CD4-positive, alpha-beta memory T cell (primary cell): ENCODE measurements around the gene C16orf95. TPM values are rescaled to one million over a fixed set of nuclear protein-coding genes. Genes with fewer than 3 reads are reported as not detected.

Experiments
- CTCF ChIA-PET: fragments of 350-600 bp; sonication (Branson Sonifier 250); formaldehyde crosslinking; loops from one replicate; lab custom pipeline; 2021; ENCODE audit warnings: inconsistent platforms; ENCODE audit not compliant: partially characterized antibody; lab: Charles Lee
- POLR2A ChIA-PET: fragments of 350-600 bp; sonication (Branson Sonifier 250); formaldehyde crosslinking; loops from one replicate; lab custom pipeline; 2021; ENCODE audit not compliant: partially characterized antibody; lab: Charles Lee
- DNase-seq, 5 donors: peaks; one replicate each; pipeline versions ENCODE4 v3.0.0 to v3.0.0-alpha.2; 2020 to 2022; ENCODE audit warnings: mixed read lengths in 1 of 5
- H3K27ac ChIP-seq: one replicate; pipeline ENCODE4 v1.7.0; 2013; ENCODE audit warnings: low read depth, low read length
- H3K27me3 ChIP-seq: 2 replicates; pipeline ENCODE4 v1.7.0; 2013; ENCODE audit warnings: mild to moderate bottlenecking, low read length, moderate library complexity; ENCODE audit not compliant: insufficient read depth
- H3K36me3 ChIP-seq: 2 replicates; pipeline ENCODE4 v1.7.0; 2013; ENCODE audit warnings: mild to moderate bottlenecking, low read length, moderate library complexity; ENCODE audit not compliant: insufficient read depth
- H3K4me1 ChIP-seq: 2 replicates; pipeline ENCODE4 v1.7.0; 2013; ENCODE audit warnings: mild to moderate bottlenecking, low read length, moderate library complexity; ENCODE audit not compliant: insufficient read depth
- H3K4me3 ChIP-seq, 2 donors: one replicate each; pipeline ENCODE4 v1.7.0; 2013; ENCODE audit warnings: low read length in 2 of 2, mild to moderate bottlenecking in 1 of 2
- H3K9me3 ChIP-seq, 2 donors: one replicate each; pipeline ENCODE4 v1.7.0; 2013; ENCODE audit warnings: low read length in 2 of 2, control low read depth in 1 of 2; ENCODE audit not compliant: control insufficient read depth in 1 of 2
- H3K27ac Mint-ChIP-seq, 7 donors: one replicate each; pipeline ENCODE4 v1.8.0; 2020 to 2021; ENCODE audit warnings: mixed read lengths in 7 of 7, mild to moderate bottlenecking in 6 of 7, inconsistent platforms in 3 of 7, moderate library complexity in 3 of 7
- H3K27me3 Mint-ChIP-seq, 2 donors: one replicate each; pipeline ENCODE4 v1.8.0; 2020 to 2021; ENCODE audit warnings: mixed read lengths in 2 of 2
- H3K36me3 Mint-ChIP-seq, 2 donors: one replicate each; pipeline ENCODE4 v1.8.0; 2020 to 2021; ENCODE audit warnings: mixed read lengths in 2 of 2, inconsistent platforms in 1 of 2, mild to moderate bottlenecking in 1 of 2
- H3K4me1 Mint-ChIP-seq, 4 donors: one replicate each; pipeline ENCODE4 v1.8.0; 2020 to 2021; ENCODE audit warnings: mixed read lengths in 4 of 4, mild to moderate bottlenecking in 1 of 4
- H3K4me3 Mint-ChIP-seq, 8 donors: one replicate each; pipeline ENCODE4 v1.8.0; 2020 to 2021; ENCODE audit warnings: mixed read lengths in 8 of 8, mild to moderate bottlenecking in 7 of 8, moderate library complexity in 6 of 8, inconsistent platforms in 3 of 8
- H3K9me3 Mint-ChIP-seq, 8 donors: one replicate each; pipeline ENCODE4 v1.8.0; 2020 to 2021; ENCODE audit warnings: mixed read lengths in 8 of 8, mild to moderate bottlenecking in 5 of 8, inconsistent platforms in 3 of 8, moderate library complexity in 1 of 8
- intact Hi-C: fragments of 100-400 bp; cut with micrococcal nuclease; formaldehyde crosslinking; loops from one replicate; pipeline ENCODE4 v1.15.1; 2023
- polyA plus RNA-seq, 2 donors: library from polyadenylated mRNA; unstranded; fragments of 300-500 nt; fragmentation: Illumina TruSeq; gene quantifications; one replicate each; pipeline ENCODE4 v1.2.3, GENCODE V29; 2021
- total RNA-seq, 2 experiments: library from RNA; stranded (reverse); gene quantifications; one replicate each; pipeline ENCODE4 v1.2.3, GENCODE V29; 2021

C16orf95 gene
- total and polyA plus RNA-seq, 4 experiments from 2014 or later, result 1.4 to 2.4 (median 1.6) TPM

DNA sequence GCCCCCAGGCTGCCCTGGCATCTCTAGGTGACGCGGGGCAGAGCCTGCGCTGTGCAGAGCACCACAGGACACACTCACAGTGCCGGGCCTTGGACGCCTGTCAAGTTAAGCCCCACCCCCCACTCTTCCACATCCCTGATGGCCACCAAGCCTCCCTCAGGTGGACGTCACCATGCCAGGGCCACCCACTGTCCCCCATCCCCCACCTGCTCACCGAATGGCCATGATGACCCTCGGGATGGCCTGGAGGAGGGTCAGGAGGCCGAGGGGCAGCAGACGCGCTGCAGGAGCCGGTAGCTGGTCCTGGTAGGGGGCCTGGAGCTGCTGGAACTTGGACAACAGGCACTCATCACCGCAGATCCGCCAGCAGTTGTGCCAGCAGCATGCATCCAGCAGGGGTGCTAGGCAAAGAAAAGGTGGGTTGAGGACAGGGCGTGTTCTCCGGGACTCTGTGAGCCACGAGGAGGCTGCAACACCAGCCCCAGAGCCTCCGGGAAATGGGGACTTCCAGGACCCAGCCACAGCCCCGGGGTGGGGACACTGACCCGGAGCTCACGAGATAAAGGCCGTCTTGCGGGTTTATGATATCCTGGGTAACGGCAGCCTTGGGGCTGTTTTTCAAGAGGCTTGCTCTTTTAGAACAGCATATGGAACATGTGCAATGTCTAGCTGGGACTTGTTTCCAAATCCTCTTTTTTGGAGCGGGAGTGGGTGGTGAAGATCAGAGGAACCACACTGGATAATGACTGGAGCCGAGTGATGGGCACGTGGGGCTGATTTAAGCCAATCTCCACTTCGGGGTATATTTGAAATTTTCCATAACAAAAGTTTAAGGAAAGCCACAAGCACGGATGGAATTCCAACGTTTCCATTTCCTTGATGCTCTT, 11.4 kb downstream of the C16orf95 start:
- POLR2A ChIA-PET, result no interaction called here
- Histone ChIP-seq H3K9me3 (no peaks in the 10 kb centered on the region), H3K4me3 (no peak overlapping the region), H3K36me3 (no peaks in the 10 kb centered on the region), H3K27ac (no peak overlapping the region), H3K27me3 (no peaks in the 10 kb centered on the region), H3K4me1 (peaks cover 12% of the 10 kb centered on the region)
- Mint-ChIP-seq H3K27ac (peak overlapping the region in 1 of 7 donors; percentile 53), H3K4me3 (no peak overlapping the region), H3K4me1 (peaks cover 4 to 8% (median 5%) of the 10 kb centered on the region in 4 donors), H3K36me3 (peaks cover 0 to 6% of the 10 kb centered on the region in 2 donors), H3K9me3 (peaks cover 0 to 5% (median 3%) of the 10 kb centered on the region in 8 donors), H3K27me3 (no peaks in the 10 kb centered on the region)
- DNase-seq, result no peak
- CTCF ChIA-PET, result no interaction called here
- intact Hi-C loops, result no loop called here

GRCh38 chr16:87304951-87305350, 12.2 kb downstream of the C16orf95 start:
- ChIA-PET CTCF (no interaction called here), POLR2A (no interaction called here)
- Mint-ChIP-seq H3K4me3 (no peak overlapping the region), H3K4me1 (peaks cover 4 to 8% (median 6%) of the 10 kb centered on the region in 4 donors), H3K9me3 (peaks cover 0 to 5% (median 3%) of the 10 kb centered on the region in 8 donors), H3K27ac (peak overlapping the region in 1 of 7 donors; percentile 24), H3K27me3 (no peaks in the 10 kb centered on the region), H3K36me3 (peaks cover 0 to 6% of the 10 kb centered on the region in 2 donors)
- Histone ChIP-seq H3K36me3 (no peaks in the 10 kb centered on the region), H3K27me3 (no peaks in the 10 kb centered on the region), H3K4me3 (no peak overlapping the region), H3K4me1 (peaks cover 12% of the 10 kb centered on the region), H3K27ac (no peak overlapping the region), H3K9me3 (no peaks in the 10 kb centered on the region)
- no peak for DNase-seq
- intact Hi-C loops, result no loop called here

- no peak overlapping the region for H3K4me3 ChIP-seq
- CTCF ChIA-PET, result no interaction called here
- peak overlapping the region in 1 of 7 donors; percentile 32 for H3K27ac Mint-ChIP-seq
- no peak overlapping the region for H3K4me3 Mint-ChIP-seq
- H3K27ac ChIP-seq, result no peak overlapping the region
- no peaks in the 10 kb centered on the region for H3K27me3 Mint-ChIP-seq
- H3K4me1 ChIP-seq, result peaks cover 12% of the 10 kb centered on the region
- no peaks in the 10 kb centered on the region for H3K27me3 ChIP-seq
- peaks cover 0 to 5% (median 3%) of the 10 kb centered on the region in 8 donors for H3K9me3 Mint-ChIP-seq
- peaks cover 0 to 6% of the 10 kb centered on the region in 2 donors for H3K36me3 Mint-ChIP-seq
- no peaks in the 10 kb centered on the region for H3K9me3 ChIP-seq
- DNase-seq, result no peak
- POLR2A ChIA-PET, result no interaction called here
- no peaks in the 10 kb centered on the region for H3K36me3 ChIP-seq
- H3K4me1 Mint-ChIP-seq, result peaks cover 4 to 8% (median 6%) of the 10 kb centered on the region in 4 donors
- intact Hi-C loops, result no loop called here
Measured at GRCh38 chr16:87303962-87304521, 13.2 kb downstream of the C16orf95 start.

DNA sequence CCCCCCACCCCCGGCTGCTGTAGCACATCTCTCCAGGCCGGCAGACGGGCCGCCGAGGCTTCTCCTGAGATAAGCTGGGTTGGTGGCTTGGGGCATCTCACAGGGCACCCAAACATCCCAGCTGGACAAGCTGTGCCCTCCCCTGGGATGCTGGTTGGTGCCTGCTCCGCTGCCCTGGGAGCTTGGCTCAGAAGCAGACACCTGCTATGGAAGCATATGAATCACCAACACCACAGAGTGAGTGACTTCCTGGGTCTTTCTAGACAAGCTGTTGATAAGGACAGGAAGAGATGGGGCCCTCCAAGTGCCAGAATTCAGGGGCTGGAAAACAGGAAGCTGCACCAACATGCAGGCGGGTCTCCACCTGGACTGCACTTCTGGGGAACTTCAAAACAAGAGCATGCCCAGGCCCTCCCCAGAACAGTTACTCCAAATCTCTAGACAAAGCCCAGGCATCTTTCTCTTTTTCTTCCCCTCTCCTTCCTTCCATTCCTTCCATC, 13.7 kb downstream of the C16orf95 start:
- no peak overlapping the region for H3K4me3 Mint-ChIP-seq
- H3K9me3 Mint-ChIP-seq, result peaks cover 0 to 2% (median 0%) of the 10 kb centered on the region in 8 donors
- H3K4me1 Mint-ChIP-seq, result peaks cover 4 to 8% (median 7%) of the 10 kb centered on the region in 4 donors
- CTCF ChIA-PET, result no interaction called here
- Histone ChIP-seq H3K4me3 (no peak overlapping the region), H3K27ac (no peak overlapping the region), H3K27me3 (no peaks in the 10 kb centered on the region), H3K9me3 (no peaks in the 10 kb centered on the region), H3K4me1 (peaks cover 12% of the 10 kb centered on the region), H3K36me3 (no peaks in the 10 kb centered on the region)
- peak overlapping the region in 2 of 7 donors; percentile 10 to 32 for H3K27ac Mint-ChIP-seq
- intact Hi-C loops, result no loop called here
- DNase-seq, result no peak
- H3K27me3 Mint-ChIP-seq, result no peaks in the 10 kb centered on the region
- POLR2A ChIA-PET, result no interaction called here
- H3K36me3 Mint-ChIP-seq, result peaks cover 0 to under 1% of the 10 kb centered on the region in 2 donors

- Histone ChIP-seq H3K27ac (no peak overlapping the region), H3K4me1 (peaks cover 12% of the 10 kb centered on the region), H3K4me3 (no peak overlapping the region), H3K27me3 (no peaks in the 10 kb centered on the region), H3K9me3 (no peaks in the 10 kb centered on the region), H3K36me3 (no peaks in the 10 kb centered on the region)
- POLR2A ChIA-PET, result no interaction called here
- Mint-ChIP-seq H3K9me3 (no peaks in the 10 kb centered on the region), H3K27me3 (no peaks in the 10 kb centered on the region), H3K4me3 (no peak overlapping the region), H3K4me1 (peaks cover 8 to 15% (median 10%) of the 10 kb centered on the region in 4 donors), H3K27ac (no peak overlapping the region), H3K36me3 (no peaks in the 10 kb centered on the region)
- CTCF ChIA-PET, result interaction anchor here (1.7 kb wide), 1 partner anchor 9 kb away, joined by 5 read pairs; no protein-coding TSS in a partner anchor
- intact Hi-C loops, result loop anchor here (5.0 kb wide), 1 partner anchor 737 kb away; no protein-coding TSS in a partner anchor
- DNase-seq, result no peak
Measured at GRCh38 chr16:87298857-87299465, 18.2 kb downstream of the C16orf95 start.

DNA sequence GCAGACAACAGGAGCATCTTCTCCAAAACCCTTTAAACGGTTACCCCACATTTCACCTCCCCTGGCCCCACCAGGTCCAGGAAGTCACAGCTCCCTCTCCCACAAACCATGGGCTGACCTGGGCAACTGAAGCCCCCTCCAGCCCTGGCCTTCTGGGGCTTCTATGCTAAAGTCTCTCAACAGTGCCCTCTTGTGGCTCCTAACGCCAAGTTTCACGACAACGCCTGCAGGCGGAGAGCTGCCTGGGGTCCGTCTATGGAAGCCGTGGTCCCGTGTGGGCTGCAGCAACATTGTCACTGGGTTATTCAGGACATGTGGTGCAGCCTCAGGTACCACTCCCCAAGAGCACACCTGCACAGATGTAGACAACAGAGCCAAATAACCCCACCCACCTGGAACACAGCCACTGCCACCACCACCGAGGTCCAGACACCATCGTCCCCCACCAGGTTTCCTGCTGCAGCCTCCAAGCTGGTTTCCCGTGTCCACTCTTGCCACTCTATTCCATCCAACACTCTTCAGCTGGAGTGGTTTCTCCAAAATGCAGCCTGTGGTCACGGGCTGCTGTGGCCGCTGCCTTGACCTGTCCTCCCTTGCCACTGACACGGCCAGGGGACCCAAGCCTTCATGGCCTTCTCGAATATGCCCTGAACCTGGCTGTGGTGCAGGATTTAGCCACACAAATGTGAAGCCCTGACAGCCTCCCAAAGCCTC, 19.1 kb downstream of the C16orf95 start:
- ChIA-PET CTCF (interaction anchor here (1.2 to 1.7 kb wide), 2 partner anchors 8 to 21 kb away, joined by 3 to 5 read pairs; no protein-coding TSS in a partner anchor), POLR2A (interaction anchor here (0.7 kb wide), 1 partner anchor 90 kb away, joined by 3 read pairs; no protein-coding TSS in a partner anchor)
- intact Hi-C loops, result loop anchor here (5.0 kb wide), 1 partner anchor 736 kb away; no protein-coding TSS in a partner anchor
- Mint-ChIP-seq H3K36me3 (no peaks in the 10 kb centered on the region), H3K27ac (peak overlapping the region in 3 of 7 donors; percentile 42 to 87 (median 73)), H3K4me3 (no peak overlapping the region), H3K4me1 (peaks cover 4 to 9% (median 5%) of the 10 kb centered on the region in 4 donors), H3K9me3 (no peaks in the 10 kb centered on the region), H3K27me3 (no peaks in the 10 kb centered on the region)
- Histone ChIP-seq H3K9me3 (no peaks in the 10 kb centered on the region), H3K27ac (no peak overlapping the region), H3K27me3 (no peaks in the 10 kb centered on the region), H3K36me3 (no peaks in the 10 kb centered on the region), H3K4me1 (peaks cover 3% of the 10 kb centered on the region), H3K4me3 (no peak overlapping the region)
- DNase-seq, result no peak
